ENCODE data around the gene JADE3.

JADE3 gene
- total RNA-seq: 0 to 0.31 (median 0.14) reads per million in 4 donors

- peak in 4 of 5 donors; percentile 4 to 10 (median 9) for DNase-seq
These were observed at the start of gene JADE3 for GRCh38 chrX:46912098-46912602. JADE3 (plus strand) TSS chrX:46912421; CDS start chrX:46984895, 72,474 bp downstream.

DNA sequence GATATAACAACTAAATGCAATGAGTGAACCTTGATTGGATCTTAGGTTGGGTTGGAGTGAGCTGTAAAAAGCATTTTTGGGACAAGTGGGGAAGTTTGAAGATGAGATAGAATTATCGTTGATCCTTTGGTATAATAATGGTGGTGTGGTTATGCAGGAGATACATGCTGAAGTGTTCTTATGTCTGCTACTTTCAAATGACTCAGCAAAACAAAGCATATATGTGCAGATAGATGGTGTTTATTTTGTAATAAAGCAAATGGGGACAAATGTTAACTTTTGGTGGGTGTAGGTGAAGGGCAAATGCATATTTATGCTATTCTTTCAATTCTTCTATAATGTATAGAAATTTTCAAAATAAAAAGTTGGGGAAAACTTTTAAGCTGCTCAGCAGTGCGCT, 49.1 kb upstream of the JADE3 start:
- no peak for DNase-seq

GRCh38 chrX:46864606-46865005, 47.6 kb upstream of the JADE3 start:
- DNase-seq: no peak

DNA sequence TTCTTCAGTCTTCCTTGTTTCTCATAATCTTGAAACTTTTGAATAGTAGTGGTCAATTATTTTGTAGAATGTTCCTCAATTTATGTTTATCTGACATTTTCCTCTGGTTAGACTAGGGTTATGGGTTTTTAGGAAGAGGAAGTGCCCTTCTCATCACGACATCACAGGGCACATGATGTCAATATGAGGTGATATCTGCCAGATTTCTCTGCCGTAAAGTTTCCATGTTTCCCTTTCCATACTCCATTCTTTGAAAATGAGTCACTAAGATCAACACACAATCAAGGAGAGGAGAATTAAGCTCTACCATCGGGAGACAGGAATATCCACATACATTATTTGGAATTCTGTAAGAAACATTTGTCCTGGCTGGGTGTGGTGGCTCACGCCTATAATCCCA, 46.9 kb upstream of the JADE3 start:
- no peak for DNase-seq

DNA sequence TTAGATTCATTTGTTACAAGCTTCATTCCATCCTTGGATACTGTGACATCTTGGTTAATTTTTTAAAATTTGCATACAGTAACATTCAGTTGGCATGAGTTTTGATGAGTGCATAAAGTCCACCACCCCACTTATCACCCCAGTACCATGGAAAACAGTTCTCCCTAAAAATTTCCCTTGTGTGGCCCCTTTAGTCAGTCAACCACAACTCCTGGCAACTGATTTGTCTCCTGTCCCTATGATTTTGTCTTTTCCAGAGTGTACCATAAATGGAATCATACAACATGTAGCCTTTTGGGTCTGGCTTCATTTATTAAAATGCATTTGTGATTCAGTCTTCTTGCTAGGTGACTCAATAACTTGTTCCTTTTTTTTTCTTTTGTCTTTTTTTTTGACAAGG, 45.5 kb upstream of the JADE3 start:
- DNase-seq: no peak

GRCh38 chrX:46873746-46874145, 38.5 kb upstream of the JADE3 start:
- peak in 1 of 5 donors; percentile 3 for DNase-seq

DNA sequence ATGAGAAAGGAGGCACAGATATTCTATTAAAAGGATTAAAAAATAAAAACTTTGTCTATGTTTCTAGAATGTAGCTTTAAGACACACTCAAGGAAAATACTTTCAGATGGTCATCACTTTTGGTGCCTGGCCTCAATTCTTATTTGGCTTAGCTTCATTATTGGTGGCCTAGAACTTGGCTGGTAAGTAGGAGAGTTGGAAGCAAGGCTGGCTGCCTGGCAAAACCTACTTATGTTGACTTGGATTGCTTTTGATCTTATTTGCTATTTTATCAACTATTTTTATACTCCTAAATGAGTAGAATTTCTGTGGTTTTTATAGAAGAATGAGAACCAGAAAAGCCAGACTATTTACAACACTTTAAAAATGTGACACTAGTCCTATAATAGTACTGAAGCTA, 35.3 kb upstream of the JADE3 start:
- DNase-seq: no peak

DNA sequence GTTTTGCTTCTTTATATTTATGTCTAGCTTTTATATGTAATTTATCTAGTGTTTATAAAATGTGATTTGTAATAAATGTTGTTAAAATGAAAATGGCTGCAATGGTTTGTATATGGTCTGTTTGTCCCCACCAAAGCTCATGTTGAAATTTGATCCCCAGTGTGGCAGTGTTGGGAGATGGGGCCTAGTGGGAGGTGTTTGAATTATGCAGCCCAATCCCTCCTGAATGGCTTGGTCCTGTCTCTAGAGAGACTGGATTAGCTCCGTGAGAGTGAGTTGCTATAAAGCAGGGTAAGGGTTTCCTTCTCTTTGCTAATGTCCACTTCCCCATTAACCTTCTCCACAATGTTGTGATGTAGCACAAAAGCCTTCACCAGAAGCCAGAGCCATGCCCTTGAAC, 30.0 kb upstream of the JADE3 start:
- DNase-seq: no peak

- DNase-seq: no peak
These were observed 27.4 kb upstream of the JADE3 start for GRCh38 chrX:46884799-46885198.

DNA sequence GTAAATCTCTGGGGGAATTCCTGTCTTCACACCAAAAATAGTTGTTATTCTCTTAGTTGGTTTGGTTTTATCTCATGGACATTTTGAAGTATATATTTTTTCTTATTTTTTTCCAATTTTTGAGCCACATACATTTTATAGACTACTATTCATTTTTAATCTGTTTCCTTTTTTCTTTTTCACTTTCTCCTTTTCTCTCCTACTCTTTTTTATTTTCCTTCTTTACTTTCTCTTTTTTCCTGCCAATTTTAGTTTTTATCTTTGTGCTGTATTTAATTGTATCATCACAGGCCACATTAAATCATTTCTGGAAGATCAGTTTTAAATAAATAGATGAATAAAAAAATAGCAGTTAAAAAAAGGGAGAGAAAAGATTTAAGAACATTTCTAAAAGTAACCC, 14.0 kb upstream of the JADE3 start:
- DNase-seq: no peak

- DNase-seq: peak; percentile 14 to 52 (median 37)
These were observed 8.6 kb upstream of the JADE3 start for GRCh38 chrX:46903458-46904242.

DNA sequence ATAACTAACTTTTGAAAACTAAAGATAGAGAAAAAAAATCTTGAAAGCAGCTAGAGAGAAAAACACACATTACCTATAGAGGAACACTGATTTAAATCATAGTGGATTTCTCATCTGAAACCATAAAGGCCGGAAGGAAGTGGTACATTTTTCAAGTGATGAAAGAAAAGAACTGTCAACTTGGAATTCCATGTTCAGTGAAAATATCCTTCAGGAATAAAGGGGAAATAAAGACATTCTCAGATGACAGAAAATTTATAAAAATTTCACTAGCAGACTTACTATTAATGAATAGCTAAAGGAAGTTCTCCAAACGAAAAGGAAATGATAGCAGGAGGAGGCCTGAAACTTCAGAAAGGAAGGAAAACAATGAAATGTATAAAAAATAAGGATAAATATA, 7.6 kb upstream of the JADE3 start:
- no peak for DNase-seq

DNA sequence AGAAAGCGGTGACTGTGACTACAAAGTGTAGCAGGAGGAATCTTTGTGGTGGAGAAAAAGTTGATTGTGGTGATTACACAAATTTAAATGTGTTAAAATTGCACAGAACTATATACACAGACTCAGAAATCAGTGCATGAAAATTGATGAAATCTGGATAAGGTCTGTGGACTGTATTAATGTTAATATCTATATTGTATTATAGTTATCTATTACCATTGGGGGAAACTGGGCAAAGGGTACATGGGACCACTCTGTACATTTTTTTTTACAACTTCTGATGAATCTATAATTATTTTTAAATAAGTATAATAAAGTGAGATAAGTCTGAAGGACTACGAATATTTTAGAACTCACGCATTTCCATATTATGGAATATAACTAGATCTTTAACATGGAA, 1.8 kb upstream of the JADE3 start:
- no peak for DNase-seq

- DNase-seq: peak in 3 of 5 donors; percentile 10 to 11 (median 11)
These were observed 626 bp downstream of the JADE3 start for GRCh38 chrX:46912603-46913491.

DNA sequence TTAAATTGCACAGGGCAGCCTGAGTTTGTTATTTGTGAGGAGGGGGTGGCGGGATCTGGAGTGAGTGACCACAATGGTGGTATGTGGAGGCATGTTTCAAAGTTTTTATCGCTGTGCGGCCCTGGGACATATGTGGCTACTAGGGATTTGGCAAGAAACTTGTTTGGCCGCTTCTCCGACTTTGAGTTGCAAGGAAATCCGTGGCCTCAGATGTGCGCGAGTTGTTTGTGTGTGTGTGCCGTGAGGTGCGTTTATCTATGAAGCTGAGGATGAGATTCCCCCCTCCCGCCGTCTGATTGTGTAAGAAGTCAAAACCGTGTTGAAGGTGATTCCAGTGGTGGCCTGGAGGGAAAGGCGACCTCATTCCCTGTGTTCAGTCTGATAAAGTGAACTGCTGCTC, 1.4 kb downstream of the JADE3 start:
- DNase-seq: no peak

DNA sequence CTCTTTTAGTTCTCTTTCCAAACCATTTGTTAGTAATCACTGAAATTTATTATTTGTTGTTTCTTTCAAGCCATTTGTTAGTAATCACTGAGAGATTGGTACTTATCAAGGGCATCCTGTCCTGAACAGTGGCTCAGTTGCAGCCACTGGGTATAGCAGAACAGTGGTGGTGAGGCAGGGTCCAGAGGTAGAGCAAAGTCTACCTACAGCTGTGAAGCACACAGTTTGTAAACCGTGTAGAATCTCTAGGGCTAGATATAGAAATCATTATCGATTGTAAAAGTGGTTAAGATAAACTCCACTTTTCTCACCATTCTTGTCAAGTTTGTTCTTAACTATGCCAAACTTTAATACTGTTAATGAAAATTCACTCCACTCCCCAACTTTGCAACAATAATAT, 4.1 kb downstream of the JADE3 start:
- no peak for DNase-seq

- DNase-seq: no peak
These were observed 5.4 kb downstream of the JADE3 start for GRCh38 chrX:46917622-46918021.

DNA sequence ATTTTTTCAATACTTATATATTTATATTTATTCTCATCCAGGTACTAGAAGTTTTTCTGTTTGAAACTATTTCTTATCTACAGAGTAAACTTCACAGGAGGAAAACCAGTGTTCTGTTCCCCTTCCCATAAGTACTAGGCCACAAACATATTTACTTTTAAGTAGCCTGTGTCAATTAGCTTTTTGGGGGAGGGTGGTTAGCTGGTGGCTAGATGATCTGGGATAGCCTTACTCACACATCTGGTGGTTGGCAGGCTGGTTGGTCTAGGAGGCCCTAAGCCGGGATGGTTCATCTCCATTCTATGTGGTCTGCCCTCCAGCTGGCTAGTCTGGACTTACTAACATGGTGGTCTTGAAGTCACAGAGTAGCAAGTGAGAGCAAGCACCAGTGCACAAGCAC, 6.2 kb downstream of the JADE3 start:
- no peak for DNase-seq

GRCh38 chrX:46920235-46920634, 8.0 kb downstream of the JADE3 start:
- DNase-seq: no peak

DNA sequence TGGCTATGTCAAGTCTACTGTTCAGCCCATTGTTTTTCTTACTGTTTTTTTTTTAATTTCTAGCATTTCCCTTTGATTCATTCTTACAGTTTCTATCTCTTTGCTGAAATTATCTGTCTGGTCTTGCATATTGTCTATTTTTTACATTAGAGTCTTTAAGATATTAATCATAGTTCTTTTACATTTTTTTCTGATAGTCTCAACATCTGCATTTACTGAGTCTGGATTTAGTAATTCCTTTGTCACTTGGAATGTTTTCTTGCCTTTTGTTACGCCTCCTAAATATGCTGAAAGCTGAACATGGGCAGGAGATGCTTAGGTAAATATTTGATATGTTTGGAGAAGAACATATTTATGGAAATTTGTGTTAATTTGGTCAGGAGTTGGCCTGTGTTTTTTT, 10.4 kb downstream of the JADE3 start:
- no peak for DNase-seq

GRCh38 chrX:46927718-46928117, 15.5 kb downstream of the JADE3 start:
- DNase-seq: no peak

DNA sequence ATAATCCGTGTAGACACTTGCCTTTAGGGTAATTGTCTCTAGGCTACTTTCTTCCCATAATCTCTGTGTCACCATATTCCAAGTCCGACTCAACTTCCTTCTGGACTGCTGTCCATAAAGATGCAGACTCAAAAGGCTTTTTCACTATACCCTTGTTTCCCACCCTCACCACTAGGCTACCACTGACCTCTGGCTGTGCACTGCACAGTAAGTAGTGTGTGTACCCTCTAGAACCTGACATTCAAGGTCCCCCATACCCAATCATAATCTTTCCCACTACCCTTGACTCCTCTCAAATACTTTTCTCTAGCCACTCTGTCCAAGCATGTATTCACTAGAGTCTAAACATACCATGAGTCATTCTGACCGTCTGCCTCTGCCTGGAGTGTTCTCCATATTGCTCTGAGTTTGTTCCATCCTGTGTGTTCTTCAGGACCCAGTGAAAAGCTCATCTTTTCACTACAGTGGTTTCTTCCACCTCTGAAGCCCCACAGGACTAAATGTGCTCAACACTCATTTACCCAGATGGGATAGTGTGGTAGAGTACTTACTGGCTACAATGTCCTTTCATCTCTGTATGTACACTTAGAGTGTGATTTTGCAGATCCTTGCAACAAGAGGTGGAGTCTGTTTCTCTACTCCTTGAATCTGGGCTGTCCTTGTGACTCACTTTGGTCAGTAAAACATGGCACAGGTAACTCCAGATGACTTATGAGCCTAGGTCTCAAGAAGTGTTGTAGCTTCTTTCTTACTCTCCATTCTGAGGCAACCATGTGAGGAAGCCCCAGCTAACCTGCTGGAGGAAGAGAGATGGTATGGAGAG, 17.4 kb downstream of the JADE3 start:
- DNase-seq: no peak

- DNase-seq: no peak
These were observed 23.1 kb downstream of the JADE3 start for GRCh38 chrX:46935295-46935694.
